Measurements from ENCODE around the gene CDK19. TPM values are rescaled to one million over a fixed set of nuclear protein-coding genes. Genes with fewer than 3 reads are reported as not detected.

Gene CDK19
- total RNA-seq, 1 donor from 2014 or later: 11.9 TPM

- no peak for DNase-seq (ENCODE audit: low spot score)
Measured at GRCh38 chr6:110705543-110705942, 109.7 kb downstream of the CDK19 start.

- DNase-seq (ENCODE audit: low spot score): no peak
Measured at GRCh38 chr6:110703906-110704594, 111.2 kb downstream of the CDK19 start.

GRCh38 chr6:110703010-110703905 is 112.0 kb downstream of the CDK19 start:
- no peak for DNase-seq (ENCODE audit: low spot score)

- DNase-seq (ENCODE audit: low spot score): no peak
Measured at GRCh38 chr6:110699780-110700179, 115.5 kb downstream of the CDK19 start.

GRCh38 chr6:110693994-110694393 is 121.3 kb downstream of the CDK19 start:
- DNase-seq (ENCODE audit: low spot score): no peak

GRCh38 chr6:110693296-110693695 is 122.0 kb downstream of the CDK19 start:
- DNase-seq (ENCODE audit: low spot score): no peak

- DNase-seq (ENCODE audit: low spot score): no peak
Measured at GRCh38 chr6:110690916-110691315, 124.4 kb downstream of the CDK19 start.

GRCh38 chr6:110690106-110690654 is 125.1 kb downstream of the CDK19 start:
- DNase-seq (ENCODE audit: low spot score): no peak

- no peak for DNase-seq (ENCODE audit: low spot score)
Measured at GRCh38 chr6:110689275-110689935, 125.9 kb downstream of the CDK19 start.

- DNase-seq (ENCODE audit: low spot score): no peak
Measured at GRCh38 chr6:110688661-110689268, 126.5 kb downstream of the CDK19 start.

- no peak for DNase-seq (ENCODE audit: low spot score)
Measured at GRCh38 chr6:110687326-110687725, 127.9 kb downstream of the CDK19 start.

- DNase-seq (ENCODE audit: low spot score): no peak
Measured at GRCh38 chr6:110683241-110683640, 132.0 kb downstream of the CDK19 start.

GRCh38 chr6:110682460-110682853 is 132.8 kb downstream of the CDK19 start:
- DNase-seq (ENCODE audit: low spot score): no peak

- no peak for DNase-seq (ENCODE audit: low spot score)
Measured at GRCh38 chr6:110681543-110682459, 133.5 kb downstream of the CDK19 start.

- DNase-seq (ENCODE audit: low spot score): no peak
Measured at GRCh38 chr6:110676396-110676795, 138.9 kb downstream of the CDK19 start.

- DNase-seq (ENCODE audit: low spot score): no peak
Measured at GRCh38 chr6:110674096-110674495, 141.2 kb downstream of the CDK19 start.

GRCh38 chr6:110672122-110672521 is 143.1 kb downstream of the CDK19 start:
- DNase-seq (ENCODE audit: low spot score): no peak

- DNase-seq (ENCODE audit: low spot score): no peak
Measured at GRCh38 chr6:110671447-110671846, 143.8 kb downstream of the CDK19 start.

- DNase-seq (ENCODE audit: low spot score): no peak
Measured at GRCh38 chr6:110665600-110665999, 149.7 kb downstream of the CDK19 start.

GRCh38 chr6:110664933-110665332 is 150.3 kb downstream of the CDK19 start:
- DNase-seq (ENCODE audit: low spot score): no peak
